Trophoblast cell (in vitro differentiated cells and primary cell): ENCODE data around the gene SUN2.
A peak's percentile ranks its signal among the peaks of the same experiment; 100 is the strongest.

Source experiments
- DNase-seq, 2 donors: peaks; one replicate each; pipeline ENCODE4 v3.0.0-alpha.2; 2016
- H2AFZ ChIP-seq: 2 replicates; pipeline ENCODE4 v1.6.1; 2013; ENCODE audit warnings: low read length, moderate library complexity, mild to moderate bottlenecking; ENCODE audit not compliant: insufficient read depth, poor library complexity
- H2AK5ac ChIP-seq: 2 replicates; pipeline ENCODE4 v1.6.1; 2013; ENCODE audit warnings: mild to moderate bottlenecking, low read length
- H2BK120ac ChIP-seq: 2 replicates; pipeline ENCODE4 v1.6.1; 2013; ENCODE audit warnings: low read length, mild to moderate bottlenecking, moderate library complexity; ENCODE audit not compliant: insufficient read depth, poor library complexity
- H2BK12ac ChIP-seq: 2 replicates; pipeline ENCODE4 v1.6.1; 2013; ENCODE audit warnings: mild to moderate bottlenecking, low read length, moderate library complexity
- H2BK5ac ChIP-seq: 2 replicates; pipeline ENCODE4 v1.6.1; 2013; ENCODE audit warnings: low read length, low read depth, moderate library complexity, mild to moderate bottlenecking; ENCODE audit not compliant: poor library complexity
- H3K14ac ChIP-seq: 2 replicates; pipeline ENCODE4 v1.6.1; 2013; ENCODE audit warnings: mild to moderate bottlenecking, low read length
- H3K18ac ChIP-seq: 2 replicates; pipeline ENCODE4 v1.6.1; 2013; ENCODE audit warnings: mild to moderate bottlenecking, low read length
- H3K23ac ChIP-seq: 2 replicates; pipeline ENCODE4 v1.6.1; 2013; ENCODE audit warnings: low read length
- H3K27ac ChIP-seq: 2 replicates; pipeline ENCODE4 v1.5.1; 2013; ENCODE audit warnings: low read depth, mild to moderate bottlenecking, inconsistent platforms, low read length, moderate library complexity
- H3K27me3 ChIP-seq: 2 replicates; pipeline ENCODE4 v1.6.1; 2013; ENCODE audit warnings: inconsistent platforms, mild to moderate bottlenecking, low read length, moderate library complexity; ENCODE audit not compliant: insufficient read depth
- H3K36me3 ChIP-seq, 2 experiments: 1 replicate in 1 of 2; 2 replicates in 1 of 2; pipeline ENCODE4 v1.6.1; 2013; ENCODE audit warnings: low read length in 2 of 2, mild to moderate bottlenecking in 2 of 2, moderate library complexity in 1 of 2; ENCODE audit not compliant: insufficient read depth in 2 of 2, control insufficient read depth in 1 of 2
- H3K4ac ChIP-seq: 2 replicates; pipeline ENCODE4 v1.6.1; 2013; ENCODE audit warnings: low read depth, mild to moderate bottlenecking, low read length, moderate library complexity
- H3K4me1 ChIP-seq, 2 experiments: 1 replicate in 1 of 2; 2 replicates in 1 of 2; pipeline ENCODE4 v1.6.1; 2013; ENCODE audit warnings: low read length in 2 of 2, mild to moderate bottlenecking in 2 of 2, moderate library complexity in 1 of 2; ENCODE audit not compliant: insufficient read depth in 2 of 2, control insufficient read depth in 1 of 2
- H3K4me2 ChIP-seq: 2 replicates; pipeline ENCODE4 v1.6.1; 2013; ENCODE audit warnings: inconsistent platforms, mild to moderate bottlenecking, low read length, moderate library complexity
- H3K4me3 ChIP-seq: 2 replicates; pipeline ENCODE4 v1.5.1; 2013; ENCODE audit warnings: mild to moderate bottlenecking, low read depth, low read length, inconsistent platforms
- H3K79me1 ChIP-seq: one replicate; pipeline ENCODE4 v1.6.1; 2013; ENCODE audit warnings: low read length
- H3K79me2 ChIP-seq: 2 replicates; pipeline ENCODE4 v1.6.1; 2013; ENCODE audit warnings: low read length, mild to moderate bottlenecking; ENCODE audit not compliant: control insufficient read depth, insufficient read depth, poor library complexity
- H3K9ac ChIP-seq: 2 replicates; pipeline ENCODE4 v1.6.1; 2013; ENCODE audit warnings: mild to moderate bottlenecking, low read length
- H3K9me3 ChIP-seq: 2 replicates; pipeline ENCODE4 v1.6.1; 2013; ENCODE audit warnings: low read depth, mild to moderate bottlenecking, control low read depth, inconsistent platforms, low read length; ENCODE audit not compliant: insufficient read depth
- H4K12ac ChIP-seq: 2 replicates; pipeline ENCODE4 v1.6.1; 2013; ENCODE audit warnings: low read depth, mild to moderate bottlenecking, low read length, moderate library complexity
- H4K8ac ChIP-seq: 2 replicates; pipeline ENCODE4 v1.6.1; 2013; ENCODE audit warnings: low read depth, mild to moderate bottlenecking, low read length, moderate library complexity
- H4K91ac ChIP-seq: one replicate; pipeline ENCODE4 v1.6.1; 2013; ENCODE audit warnings: low read depth, mild to moderate bottlenecking, low read length, moderate library complexity
- WGBS: extraction: QIAGEN DNeasy Blood & Tissue Kit; methylation state at CpG from one replicate; pipeline ENCODE4 v1.1.7; 2013; ENCODE audit warnings: missing lambda C conversion rate; ENCODE audit not compliant: insufficient read length, insufficient coverage; ENCODE audit errors: extremely low coverage; 5-methylcytosine and 5-hydroxymethylcytosine counted together

SUN2 gene

DNA sequence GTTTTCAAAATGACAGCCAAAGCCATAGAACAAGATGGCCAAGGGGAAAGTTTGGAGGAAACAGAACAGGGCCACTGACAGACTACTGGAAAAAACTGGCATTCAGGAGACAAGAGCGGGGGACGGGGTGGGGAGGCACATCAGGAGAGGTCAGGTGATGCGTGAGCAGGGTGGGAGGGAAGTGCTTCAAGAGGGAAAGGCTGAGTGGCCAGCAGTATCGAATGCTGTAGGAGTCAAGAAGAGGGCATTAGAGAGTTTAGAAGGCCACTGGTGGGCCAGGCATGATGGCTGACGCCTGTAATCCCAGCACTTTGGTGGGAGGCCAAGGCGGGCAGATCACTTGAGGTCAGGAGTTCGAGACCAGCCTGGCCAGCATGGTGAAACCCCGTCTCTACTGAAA is 41.9 kb downstream of the SUN2 start:
- Histone ChIP-seq H3K36me3 (peaks cover 19 to 22% of the 10 kb centered on the region in 2 experiments), H3K9ac (no peak overlapping the region), H3K4me3 (no peak overlapping the region), H4K8ac (no peak overlapping the region), H3K4ac (peak overlapping the region; percentile 23), H3K27me3 (no peaks in the 10 kb centered on the region), H3K79me1 (no peaks in the 10 kb centered on the region), H3K9me3 (no peaks in the 10 kb centered on the region), H3K79me2 (no peaks in the 10 kb centered on the region), H2BK5ac (no peak overlapping the region), H4K12ac (no peak overlapping the region), H2AK5ac (no peak overlapping the region), H3K23ac (no peak overlapping the region), H2AFZ (no peak overlapping the region), H3K14ac (no peak overlapping the region), H4K91ac (no peak overlapping the region), H3K27ac (no peak overlapping the region), H3K18ac (no peak overlapping the region), H2BK120ac (no peak overlapping the region), H3K4me1 (peaks cover 0 to 15% of the 10 kb centered on the region in 2 experiments), H2BK12ac (no peak overlapping the region), H3K4me2 (no peak overlapping the region)
- no peak for DNase-seq
- no CpG with 5 or more reads among the region's 8 CpGs for WGBS

- Histone ChIP-seq H3K27me3 (no peaks in the 10 kb centered on the region), H3K9ac (no peak overlapping the region), H4K91ac (no peak overlapping the region), H3K4me1 (peaks cover 0 to 13% of the 10 kb centered on the region in 2 experiments), H2BK12ac (no peak overlapping the region), H3K18ac (no peak overlapping the region), H3K23ac (no peak overlapping the region), H3K9me3 (no peaks in the 10 kb centered on the region), H2BK120ac (no peak overlapping the region), H3K27ac (no peak overlapping the region), H4K12ac (no peak overlapping the region), H2AFZ (no peak overlapping the region), H3K4me2 (no peak overlapping the region), H4K8ac (no peak overlapping the region), H2BK5ac (no peak overlapping the region), H3K79me1 (no peaks in the 10 kb centered on the region), H3K4ac (no peak overlapping the region), H3K14ac (no peak overlapping the region), H3K4me3 (no peak overlapping the region), H3K36me3 (peaks cover 14 to 21% of the 10 kb centered on the region in 2 experiments), H2AK5ac (no peak overlapping the region), H3K79me2 (no peaks in the 10 kb centered on the region)
- no peak for DNase-seq
- no CpG with 5 or more reads among the region's 11 CpGs for WGBS
Observed at GRCh38 chr22:38712486-38713207, 43.2 kb downstream of the SUN2 start.

DNA sequence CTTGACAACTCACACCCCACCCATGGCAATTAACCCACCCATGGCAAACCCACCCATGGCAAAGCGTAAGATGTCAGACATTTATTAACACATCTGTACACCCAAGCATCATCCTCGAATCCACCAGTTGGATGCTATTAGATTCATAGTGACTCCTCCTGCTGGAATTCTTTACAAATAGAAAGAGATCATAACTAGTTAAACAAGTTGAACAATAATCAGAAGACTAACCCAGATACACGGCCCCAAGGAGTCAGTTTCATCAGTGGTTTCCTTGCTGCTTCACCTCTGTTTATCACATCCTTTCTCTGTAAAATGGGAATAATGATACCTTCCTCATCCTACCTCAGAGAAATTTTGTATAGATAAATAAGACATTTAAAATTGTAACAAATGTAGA is 44.9 kb downstream of the SUN2 start:
- no peak overlapping the region for H3K14ac ChIP-seq
- peaks cover 5% of the 10 kb centered on the region for H3K79me1 ChIP-seq
- no peak overlapping the region for H3K9ac ChIP-seq
- WGBS: no CpG with 5 or more reads among the region's 3 CpGs
- H3K4me2 ChIP-seq: no peak overlapping the region
- H3K27me3 ChIP-seq: no peaks in the 10 kb centered on the region
- H3K9me3 ChIP-seq: no peaks in the 10 kb centered on the region
- no peak overlapping the region for H4K12ac ChIP-seq
- H2BK120ac ChIP-seq: no peak overlapping the region
- H3K27ac ChIP-seq: no peak overlapping the region
- no peak overlapping the region for H4K8ac ChIP-seq
- no peak overlapping the region for H3K4ac ChIP-seq
- no peak overlapping the region for H2AK5ac ChIP-seq
- peaks cover 1 to 8% of the 10 kb centered on the region in 2 experiments for H3K36me3 ChIP-seq
- no peak for DNase-seq
- no peak overlapping the region for H3K18ac ChIP-seq
- H4K91ac ChIP-seq: no peak overlapping the region
- H3K23ac ChIP-seq: no peak overlapping the region
- peaks cover 3 to 20% of the 10 kb centered on the region in 2 experiments for H3K4me1 ChIP-seq
- H2AFZ ChIP-seq: no peak overlapping the region
- no peak overlapping the region for H2BK12ac ChIP-seq
- no peak overlapping the region for H2BK5ac ChIP-seq
- H3K79me2 ChIP-seq: peaks cover 6% of the 10 kb centered on the region
- no peak overlapping the region for H3K4me3 ChIP-seq

DNA sequence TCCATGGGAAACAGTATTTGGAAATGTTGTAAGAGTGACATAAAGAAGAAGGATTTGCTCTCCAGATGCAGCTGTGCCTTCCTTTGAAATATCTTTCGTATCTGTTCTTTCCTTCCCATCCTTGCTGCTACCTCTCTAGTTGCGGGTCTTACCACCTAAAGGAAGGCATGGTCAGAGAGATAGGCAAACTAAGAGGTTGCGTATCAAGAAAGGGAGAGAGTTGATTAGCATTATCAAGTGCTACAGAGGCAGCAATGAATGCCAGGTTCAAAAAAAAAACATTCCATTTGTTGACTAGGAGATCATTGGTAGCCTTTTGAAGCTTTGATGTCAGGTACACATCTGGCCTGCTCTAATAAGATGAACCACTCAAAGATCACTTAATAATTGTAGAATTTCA is 45.4 kb downstream of the SUN2 start:
- Histone ChIP-seq H3K9ac (no peak overlapping the region), H4K12ac (no peak overlapping the region), H3K36me3 (peaks cover 0 to 4% of the 10 kb centered on the region in 2 experiments), H4K8ac (no peak overlapping the region), H2AFZ (no peak overlapping the region), H3K27me3 (no peaks in the 10 kb centered on the region), H3K9me3 (no peaks in the 10 kb centered on the region), H2BK5ac (no peak overlapping the region), H3K79me1 (peaks cover 6% of the 10 kb centered on the region), H3K23ac (no peak overlapping the region), H3K27ac (no peak overlapping the region), H3K4me2 (no peak overlapping the region), H2BK12ac (no peak overlapping the region), H2BK120ac (no peak overlapping the region), H3K18ac (no peak overlapping the region), H3K14ac (no peak overlapping the region), H2AK5ac (no peak overlapping the region), H4K91ac (no peak overlapping the region), H3K4me1 (peaks cover 3 to 20% of the 10 kb centered on the region in 2 experiments), H3K4me3 (no peak overlapping the region), H3K79me2 (peaks cover 6% of the 10 kb centered on the region), H3K4ac (no peak overlapping the region)
- WGBS: no CpG with 5 or more reads among the region's 3 CpGs
- no peak for DNase-seq
